GM18867 (cell line): Measurements from ENCODE around the gene KRT79.

Experiments used
- ATAC-seq: cut with Tn5 transposase; IDR thresholded peaks from one replicate; pipeline ENCODE4 v1.9.1; 2021; ENCODE audit warnings: mild to moderate bottlenecking, moderate library complexity; ENCODE audit not compliant: unreplicated experiment

KRT79 gene

DNA sequence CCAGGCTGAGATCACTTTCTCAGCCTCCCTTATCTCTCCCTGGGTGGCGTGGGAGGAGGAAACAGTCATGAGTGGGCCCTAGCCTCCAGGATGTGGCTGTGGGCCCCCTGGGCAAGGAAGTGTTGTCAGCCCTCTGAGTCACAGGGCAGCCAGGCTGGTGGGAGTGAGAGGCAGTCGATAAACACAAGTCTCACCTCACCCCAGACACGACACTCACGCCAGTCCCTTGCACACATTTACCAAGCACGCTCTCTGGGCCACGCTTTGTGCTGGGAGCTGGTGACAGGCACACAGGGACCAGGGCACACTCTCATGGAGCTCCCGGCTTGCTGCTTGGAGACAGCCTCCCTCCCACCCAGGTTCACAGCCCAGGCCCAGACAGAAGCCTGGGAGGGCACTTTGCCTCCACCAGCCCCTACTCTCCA, 1.9 kb upstream of the KRT79 start:
- no peak for ATAC-seq

DNA sequence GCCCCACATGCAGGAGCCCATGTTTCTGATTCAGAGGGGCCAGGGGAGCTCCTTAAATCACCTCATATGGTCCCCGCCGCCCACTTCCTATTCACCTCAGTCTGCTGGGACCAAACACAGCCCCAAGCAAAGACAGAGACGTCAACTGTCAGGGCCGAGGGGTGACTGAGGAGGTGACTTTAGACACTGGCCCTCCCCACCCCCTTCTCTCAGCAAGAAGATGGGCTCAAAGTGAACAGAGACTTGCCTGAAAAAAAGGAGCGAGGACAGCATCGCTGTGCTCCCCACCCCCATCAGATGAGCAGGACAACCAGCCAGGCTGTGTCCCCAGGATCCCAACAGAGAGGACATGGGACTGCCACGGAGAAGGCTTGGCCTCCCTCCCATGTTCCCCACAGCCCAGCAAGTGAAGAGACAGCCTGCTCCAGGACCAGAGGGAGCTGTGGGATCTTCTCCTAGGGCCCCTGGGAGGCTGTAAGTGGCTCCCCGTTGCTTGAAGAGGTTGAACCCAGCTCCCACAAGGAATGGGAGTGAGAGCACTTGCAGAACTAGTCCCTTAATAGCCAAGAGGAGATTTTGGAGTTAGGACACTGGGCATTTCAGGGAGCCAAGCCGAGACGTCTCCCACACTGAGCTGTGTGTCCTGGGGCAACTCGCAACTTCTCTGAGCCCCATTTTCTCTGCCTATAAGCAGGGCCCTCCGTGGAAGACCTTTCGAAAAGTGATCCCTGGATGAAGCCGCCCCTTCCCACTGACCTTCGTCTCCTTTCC, 1.3 kb upstream of the KRT79 start:
- ATAC-seq, result no peak

DNA sequence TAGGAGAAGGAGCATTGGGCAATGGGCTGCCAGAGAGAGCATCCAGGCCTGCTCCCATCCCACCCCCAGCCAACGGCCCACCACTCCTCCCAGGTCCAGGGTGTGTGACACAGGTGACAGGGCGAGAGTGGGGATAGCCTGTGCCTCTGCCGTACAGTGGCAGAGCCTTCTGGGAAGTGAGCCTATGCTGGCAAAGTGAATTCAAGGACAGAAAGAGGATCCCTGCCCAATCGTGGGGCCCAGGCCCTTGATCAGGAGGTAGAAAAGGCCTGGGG, 553 bp upstream of the KRT79 start:
- no peak for ATAC-seq

DNA sequence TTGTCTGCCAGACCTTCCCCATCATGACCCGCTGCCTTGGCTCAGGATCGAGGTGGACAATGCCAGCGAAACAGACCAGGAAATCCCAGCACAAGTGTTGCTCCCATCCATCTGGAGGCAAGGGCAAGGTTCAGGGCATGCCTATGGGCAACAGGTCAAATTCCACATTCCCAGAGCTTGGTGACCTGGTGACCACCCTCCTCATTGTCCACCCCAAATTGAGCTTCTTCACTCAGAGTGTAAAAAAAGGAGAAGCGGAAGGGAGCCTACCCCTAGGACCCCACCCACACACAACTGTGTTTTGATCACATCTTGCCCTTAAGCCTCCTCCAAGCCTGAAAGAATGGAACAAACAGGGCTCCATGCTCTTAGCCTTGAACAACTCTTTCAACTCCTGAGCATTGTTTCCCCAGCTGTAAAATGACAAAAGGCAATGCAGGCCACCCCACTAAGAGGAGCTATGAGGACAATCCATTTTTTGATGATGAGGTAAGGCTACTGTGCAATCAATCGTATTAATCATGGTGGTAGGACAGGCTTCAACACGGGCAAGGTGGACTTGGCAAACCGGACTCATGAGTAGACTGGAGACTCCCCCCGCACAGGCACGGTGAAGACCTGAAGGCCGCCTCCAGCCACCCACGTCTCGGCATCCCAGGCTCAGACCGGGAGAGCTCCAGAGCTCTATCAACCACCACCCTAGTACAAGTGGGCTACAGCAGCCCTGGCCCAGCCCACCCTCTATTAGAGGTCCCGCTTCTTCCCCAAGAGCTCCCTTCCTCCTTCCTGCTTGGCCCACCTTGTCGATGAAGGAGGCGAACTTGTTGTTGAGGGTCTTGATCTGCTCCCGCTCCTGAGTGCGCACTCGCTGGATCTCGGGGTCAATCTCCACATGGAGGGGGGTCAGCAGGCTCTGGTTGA, 866 bp downstream of the KRT79 start:
- no peak for ATAC-seq

DNA sequence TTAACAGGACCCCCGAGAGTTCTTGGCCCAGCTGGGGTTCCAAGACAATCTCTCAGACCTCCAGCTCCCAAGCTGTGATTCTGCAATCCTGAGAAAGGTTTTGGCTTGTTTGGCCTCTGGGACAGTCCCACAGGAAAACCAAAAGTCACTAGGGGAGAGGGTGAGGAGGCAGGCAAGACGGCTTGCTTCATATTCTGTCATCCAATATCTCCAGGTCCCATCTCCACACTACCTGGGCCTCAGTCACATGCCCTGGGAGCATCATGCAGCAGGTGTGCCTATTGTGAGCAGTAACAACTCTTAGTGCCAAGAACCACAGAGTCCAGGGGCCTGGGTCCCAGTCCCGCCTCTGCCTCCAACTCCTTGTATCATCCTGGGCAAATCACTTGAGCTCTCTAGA, 1.7 kb downstream of the KRT79 start:
- no peak for ATAC-seq

DNA sequence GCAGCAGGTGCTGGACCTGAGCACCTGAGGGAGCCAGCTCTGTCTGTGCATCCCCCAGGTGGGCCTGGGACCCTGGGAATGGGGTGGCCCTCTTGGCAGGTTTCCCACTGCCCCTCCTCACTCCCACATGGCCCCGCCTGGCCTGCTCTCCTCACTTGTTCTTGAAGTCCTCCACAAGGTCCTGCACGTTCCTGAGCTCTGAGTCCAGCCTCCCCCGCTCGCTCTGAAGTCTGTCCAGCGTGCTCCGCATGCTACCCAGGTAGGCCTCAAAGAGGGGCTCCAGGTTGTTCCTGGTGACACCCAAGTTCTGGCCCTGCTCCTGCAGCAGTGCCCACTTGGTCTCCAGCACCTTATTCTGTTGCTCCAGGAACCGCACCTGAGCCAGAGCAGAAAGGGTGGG, 2.9 kb downstream of the KRT79 start:
- no peak for ATAC-seq

DNA sequence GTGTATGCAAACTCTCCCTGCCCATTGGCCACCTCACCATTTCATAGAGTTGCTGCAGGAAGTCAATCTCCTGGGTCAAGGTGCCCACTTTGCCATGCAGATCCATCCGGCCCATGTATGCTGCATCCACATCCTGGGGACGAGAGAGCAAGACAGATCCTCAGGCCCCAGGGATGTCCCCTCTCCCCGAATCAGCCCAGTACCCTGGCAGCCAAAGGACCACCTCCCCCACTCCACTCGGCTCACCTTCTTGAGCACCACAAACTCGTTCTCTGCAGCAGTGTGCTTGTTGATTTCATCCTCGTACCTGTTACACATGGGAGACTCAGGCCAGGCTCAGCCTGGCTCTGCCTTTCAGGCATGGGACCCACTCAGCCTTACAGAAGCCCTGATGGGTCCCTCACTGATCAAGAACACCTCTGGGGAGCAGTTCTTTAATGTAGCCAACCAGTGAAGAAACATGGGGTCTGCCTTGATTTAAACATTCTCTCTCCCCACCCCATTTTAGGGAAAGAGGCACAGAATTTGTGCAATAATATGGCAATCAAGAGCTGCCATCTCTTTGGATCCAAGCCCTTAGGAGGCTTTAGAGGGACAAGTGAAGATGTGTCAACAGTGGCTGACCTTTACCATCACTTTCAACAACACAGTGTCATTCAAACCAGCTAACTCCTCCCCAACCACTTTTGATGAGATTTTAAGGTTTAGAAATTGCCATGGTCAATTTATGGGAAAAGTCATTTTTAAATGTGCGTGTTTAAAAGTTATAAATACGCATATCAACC, 3.9 kb downstream of the KRT79 start:
- ATAC-seq, result no peak

DNA sequence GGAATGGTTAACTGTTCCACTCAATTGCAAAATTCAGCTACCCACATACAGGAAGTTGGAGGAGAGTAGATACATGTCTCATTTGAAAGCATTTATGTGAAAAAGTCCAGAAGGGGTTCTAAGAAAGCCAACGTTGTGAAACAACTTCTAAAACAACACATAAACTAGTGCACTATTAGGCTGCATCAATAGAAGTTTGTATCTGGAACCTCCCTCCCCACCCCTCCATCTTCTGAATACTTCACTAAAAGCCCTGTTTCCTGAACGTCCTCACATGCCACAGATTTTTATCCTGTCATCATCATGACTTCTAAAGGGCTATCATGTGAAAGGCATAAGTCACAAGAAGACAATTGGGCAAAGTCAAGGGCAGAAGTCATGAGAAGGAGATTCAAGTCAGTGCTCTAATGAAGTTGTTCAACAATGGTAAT, 5.5 kb downstream of the KRT79 start:
- ATAC-seq, result no peak

DNA sequence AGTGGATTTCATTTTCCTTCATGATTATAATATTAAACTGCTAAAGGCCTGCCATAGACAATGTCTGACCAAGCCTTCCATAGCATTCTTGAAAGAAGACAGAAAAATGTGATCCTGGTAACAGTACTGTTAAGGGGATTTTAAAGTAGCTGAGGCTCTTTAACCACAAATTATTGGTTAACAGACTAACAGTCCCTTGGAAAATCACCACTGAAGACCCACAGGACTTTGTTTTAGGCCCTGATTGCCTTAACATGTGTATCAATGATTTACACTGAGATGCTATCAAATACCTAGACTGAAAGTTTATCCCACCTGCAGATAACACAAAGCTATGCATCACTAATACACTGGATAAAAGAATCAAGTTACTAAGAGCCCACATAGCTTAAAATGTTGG, 6.0 kb downstream of the KRT79 start:
- ATAC-seq, result no peak

DNA sequence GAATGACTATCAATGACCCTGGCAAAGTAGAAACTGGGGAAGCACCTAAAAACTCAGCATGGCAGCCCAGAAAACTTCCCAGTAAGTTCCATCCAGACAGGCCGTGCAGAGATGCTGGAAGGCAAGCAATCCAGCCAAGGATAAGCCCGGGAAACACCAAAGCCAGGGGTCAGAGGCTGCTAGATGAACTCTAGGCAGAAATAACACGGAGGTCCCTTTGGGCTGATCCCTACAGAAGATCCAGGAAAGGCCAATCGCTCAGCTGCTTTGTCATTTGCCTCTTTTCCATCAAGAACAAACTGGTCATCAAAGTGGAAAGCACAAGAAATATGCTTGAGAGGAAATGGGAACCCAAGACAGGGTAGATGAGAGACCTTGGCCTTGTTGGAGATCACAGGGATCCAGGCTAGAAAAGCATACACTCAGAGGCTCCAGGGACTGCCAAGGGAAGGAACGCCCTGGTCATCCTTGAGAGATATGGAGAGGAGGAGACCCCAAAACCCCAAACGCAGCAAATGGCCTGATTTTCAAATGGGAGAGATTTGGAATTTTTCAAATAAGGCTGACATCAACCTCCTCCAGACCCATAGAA, 6.5 kb downstream of the KRT79 start:
- ATAC-seq, result no peak

DNA sequence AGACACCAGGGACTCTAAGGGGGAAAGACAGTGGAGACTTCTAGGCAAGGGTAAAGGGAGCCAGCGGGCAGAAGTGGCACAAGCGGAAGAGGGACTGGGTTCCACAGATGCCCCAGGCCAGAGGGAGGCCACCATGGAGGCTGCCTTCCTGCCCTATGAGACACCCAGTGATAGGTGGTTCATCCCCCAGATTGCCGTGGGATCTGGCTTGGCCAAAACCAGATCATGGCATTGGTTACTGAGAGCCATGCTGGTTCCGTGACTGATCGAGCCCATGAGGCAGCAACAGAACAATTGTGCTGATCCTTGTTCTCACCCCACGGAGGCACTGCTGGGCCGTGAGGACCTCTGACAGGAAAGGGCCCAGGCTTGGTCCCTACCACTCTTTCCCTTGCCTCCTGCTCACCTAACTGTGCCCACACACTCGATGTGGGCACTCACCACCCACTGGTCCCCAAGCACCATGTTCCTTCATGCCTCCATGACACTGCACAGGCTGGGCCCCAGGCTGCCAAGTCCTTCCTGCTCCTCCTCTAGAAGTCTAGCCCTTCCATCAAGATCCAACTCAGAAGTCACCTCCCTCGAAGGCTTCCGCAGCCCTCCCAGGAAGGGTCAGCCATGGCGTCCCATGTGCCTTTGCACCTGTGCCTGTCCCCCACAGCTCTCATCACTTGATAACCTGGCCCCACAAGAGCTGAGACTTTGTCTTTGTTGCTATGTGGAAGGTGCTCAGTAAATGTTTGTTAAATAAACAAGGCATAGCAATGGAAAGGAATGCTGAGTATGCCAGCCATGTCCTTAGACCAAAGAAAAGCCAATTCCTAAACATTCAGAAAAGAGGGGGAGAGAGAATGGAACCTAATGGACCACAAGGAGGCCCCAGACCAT, 7.3 kb downstream of the KRT79 start:
- no peak for ATAC-seq

DNA sequence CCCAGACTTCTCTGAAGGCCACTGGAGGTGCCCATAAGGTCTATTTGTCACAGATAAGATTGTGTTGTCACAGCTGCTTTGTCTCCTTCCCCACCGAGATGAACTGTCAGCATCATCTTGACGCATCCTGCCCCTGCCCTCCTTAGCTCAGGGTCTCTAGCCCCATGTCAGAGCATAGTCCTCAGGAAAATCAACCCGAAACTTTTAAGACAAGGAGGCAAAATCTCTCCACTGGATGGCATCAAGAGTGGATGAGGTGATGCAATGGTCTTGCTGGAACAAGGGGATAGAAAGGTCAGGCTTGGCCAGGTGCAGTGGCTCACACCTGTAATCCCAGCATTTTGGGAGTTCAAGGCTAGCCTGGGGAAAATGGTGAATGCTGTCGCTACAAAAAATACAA, 8.2 kb downstream of the KRT79 start:
- ATAC-seq, result no peak

DNA sequence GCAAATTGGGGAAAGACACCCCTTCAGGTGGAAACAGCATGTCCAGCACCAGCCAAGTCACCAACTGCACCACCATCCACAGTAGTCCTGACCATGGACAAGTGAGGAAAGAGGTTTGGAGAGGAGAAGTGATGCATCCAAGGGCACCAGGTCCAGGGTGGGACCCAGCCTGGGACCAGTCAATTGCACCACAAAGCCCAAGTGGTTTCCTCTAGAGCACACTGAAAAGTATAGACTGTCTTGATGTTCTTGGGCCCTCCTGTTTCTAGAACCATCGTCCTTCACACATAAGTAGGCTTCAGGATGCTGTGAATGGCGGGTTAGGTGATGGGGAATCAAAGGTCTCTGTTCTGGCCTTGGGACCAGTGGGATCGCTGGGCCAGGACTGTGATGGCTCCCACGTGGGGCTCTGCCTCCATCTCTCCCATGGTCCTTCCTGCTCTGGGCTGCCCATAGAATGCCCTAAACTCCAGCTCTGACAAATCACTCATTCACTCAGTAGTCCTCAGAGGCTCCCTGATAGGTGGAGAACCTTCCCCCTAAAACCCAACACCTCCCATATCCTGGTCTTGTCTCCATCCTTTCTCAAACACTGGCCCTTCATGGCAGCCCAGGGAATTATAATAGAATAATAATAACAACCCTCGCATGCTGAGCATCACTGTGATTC, 9.2 kb downstream of the KRT79 start:
- ATAC-seq, result no peak

DNA sequence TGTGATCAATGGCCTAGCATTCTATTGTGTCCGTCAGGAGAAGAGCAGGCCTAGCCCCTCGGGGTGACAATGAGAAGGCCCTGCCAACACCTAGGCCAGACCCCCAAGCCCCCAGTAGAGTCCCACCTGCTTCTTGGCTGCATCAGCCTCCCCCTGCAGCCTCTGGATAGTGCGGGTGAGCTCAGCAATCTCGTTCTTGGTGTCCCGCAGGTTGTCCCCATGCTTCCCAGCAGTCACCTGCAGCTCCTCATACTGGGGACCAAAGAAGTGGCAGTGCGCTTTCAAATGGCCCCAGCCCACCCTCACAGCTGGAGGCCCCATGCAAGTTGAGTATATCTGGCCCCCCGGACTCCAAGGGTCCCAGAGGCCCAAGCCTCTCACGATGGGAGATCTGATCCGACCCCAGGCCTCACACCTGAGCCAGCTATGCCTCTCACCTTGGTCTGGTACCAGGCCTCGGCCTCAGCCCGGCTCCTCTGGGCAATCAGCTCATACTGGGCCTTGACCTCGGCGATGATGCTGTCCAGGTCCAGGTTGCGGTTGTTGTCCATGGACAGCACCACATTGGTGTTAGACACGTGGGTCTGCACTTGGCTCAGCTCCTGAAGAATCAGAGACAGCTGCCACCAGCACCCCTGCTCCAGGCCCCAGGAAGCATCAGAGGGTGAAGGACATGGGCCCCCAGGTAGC, 10.2 kb downstream of the KRT79 start:
- ATAC-seq, result no peak

DNA sequence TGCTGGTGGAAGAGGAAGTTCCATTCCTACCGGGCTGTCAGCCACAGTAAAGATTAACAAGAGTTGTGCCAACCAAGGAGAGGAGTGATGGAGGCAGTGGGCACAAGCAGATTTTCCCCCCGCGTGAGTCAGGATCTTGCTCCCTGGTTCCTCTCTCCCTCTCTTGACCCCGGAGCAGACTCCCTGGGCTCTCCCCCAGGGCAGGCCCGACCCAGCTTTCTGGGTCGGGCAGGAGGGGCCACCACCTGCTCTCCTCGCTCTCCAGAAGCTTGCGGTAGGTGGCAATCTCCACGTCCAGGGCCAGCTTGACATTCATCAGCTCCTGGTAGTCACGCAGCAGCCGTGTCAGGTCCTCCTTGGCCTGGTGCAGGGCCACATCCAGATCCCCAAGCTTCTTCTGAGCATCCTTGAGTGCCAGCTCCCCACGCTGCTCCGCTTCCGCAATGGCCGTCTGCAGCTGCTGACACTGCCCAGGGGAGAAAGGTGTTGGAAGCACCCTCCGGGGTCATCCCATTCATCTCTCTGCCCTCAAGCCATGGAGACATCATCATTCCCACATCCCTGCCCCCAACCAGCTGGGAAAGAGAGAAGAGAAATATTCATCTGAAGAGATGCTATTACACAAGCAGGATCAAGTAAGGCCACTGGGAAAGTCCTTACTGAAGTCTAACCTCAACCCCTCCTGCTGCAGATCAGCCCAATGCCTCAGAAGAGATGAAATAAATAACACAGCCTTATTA, 11.2 kb downstream of the KRT79 start:
- no peak for ATAC-seq

DNA sequence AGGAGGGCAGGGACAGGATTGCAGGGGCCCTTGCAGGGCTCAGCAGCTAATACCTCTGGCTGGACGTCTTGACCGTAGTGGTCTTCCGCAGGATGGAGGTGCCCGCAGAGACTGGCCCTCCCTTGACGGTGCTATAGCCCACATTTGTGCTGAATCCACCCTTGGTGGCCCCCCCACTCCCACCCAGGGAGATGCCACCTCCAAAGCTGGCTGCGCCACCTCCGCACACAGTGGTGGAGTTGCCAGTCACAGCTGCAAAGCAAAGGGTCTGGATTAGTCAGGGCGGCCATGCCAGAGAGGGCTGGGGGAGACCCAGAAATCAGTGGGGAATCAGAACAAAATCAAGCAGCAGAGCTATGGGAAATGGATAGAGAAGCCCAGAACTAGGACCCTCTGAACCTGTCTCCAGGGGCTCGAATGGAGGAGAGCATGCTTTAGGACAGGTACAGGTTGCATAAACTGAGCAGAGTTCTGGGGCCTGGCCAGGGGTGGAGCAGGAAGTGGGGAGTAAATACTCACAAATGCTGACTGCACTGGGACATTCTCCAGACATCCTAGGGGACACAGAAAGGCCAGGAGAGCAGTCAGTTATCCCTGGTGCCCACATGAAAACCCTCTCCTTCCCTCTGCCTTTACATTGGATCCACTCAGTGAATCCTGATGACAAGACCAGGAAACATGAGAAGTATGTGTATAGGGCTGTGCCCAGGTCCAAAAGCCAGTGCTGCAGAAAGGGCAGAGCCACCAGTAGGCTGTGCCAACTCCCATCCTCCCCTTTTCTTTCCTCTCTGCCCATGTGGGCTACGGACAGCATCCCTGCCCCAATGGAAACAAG, 12.1 kb downstream of the KRT79 start:
- no peak for ATAC-seq

DNA sequence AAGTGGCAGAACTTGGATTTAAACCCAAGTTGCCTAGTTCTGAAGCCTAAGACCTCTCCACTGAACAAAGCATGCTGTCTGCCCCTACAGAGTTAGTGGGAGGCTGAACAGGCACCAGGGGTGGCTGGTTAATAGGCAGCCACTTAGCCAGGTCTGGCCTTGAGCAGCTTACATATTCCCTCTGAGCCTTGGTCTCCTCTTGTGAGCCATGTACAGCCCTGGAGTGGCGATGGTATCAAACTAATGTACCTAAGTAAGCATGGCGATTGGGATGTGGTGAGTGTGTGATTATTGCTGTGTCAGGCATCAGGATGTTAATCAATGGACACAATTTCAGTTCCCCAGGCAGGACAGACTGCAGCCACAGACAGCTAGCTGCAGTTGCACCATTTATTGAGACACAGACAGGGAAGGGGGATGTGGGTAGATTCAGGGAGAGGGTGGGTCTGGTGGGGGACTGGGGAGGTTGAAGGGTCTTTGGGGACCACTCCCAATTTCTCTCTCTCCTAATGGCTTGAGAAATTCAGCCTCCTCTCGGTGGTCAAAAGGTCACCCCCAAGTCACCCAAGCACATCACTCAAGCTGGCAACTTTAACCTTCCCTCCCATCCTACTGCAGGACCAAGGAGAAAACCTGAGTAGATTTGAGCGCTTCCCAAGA, 12.9 kb downstream of the KRT79 start:
- no peak for ATAC-seq
